ENCODE measurements around the gene MYCBPAP. TPM values are rescaled to one million over a fixed set of nuclear protein-coding genes. Genes with fewer than 3 reads are reported as not detected.
A peak's percentile ranks its signal among the peaks of the same experiment; 100 is the strongest.
"Not testable (repeated sequence)": the region's sequence is repeated elsewhere in the genome, so short reads cannot be mapped to it uniquely, and the experiment has no call there.

MYCBPAP gene
- total RNA-seq, 2 donors from 2014 or later = 8.9 to 24.3 TPM

DNA sequence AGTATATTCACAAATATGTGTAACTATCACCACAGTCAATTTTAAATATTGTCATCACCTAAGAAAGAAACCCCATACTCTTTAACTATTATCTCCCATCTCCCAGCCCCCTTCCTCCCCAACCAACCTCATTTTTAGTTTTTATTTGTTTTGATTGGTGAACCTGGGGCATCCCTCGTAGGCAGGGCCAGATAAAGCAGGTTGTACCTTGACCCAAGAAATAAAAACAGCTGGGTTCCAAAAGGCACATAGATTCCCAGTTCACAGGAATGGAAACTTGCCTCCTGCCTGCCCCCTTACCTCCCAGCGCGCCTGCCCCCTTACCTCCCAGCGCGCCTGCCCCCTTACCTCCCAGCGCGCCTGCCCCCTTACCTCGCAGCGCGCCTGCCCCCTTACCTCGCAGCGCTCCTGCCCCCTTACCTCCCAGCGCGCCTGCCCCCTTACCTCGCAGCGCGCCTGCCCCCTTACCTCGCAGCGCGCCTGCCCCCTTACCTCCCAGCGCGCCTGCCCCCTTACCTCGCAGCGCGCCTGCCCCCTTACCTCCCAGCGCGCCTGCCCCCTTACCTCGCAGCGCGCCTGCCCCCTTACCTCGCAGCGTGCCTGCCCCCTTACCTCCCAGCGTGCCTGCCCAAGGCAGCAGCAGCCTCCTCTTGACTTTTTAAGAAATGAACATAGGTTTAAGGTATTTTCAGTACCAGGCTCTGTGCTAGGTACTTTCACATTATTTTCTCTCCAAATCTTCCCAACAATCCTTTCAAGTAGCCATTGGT, 32.3 kb upstream of the MYCBPAP start:
- not testable (repeated sequence) for H3K36me3 Mint-ChIP-seq (ENCODE audit: insufficient read depth in 2 of 2); DNase-seq; H3K4me3 Mint-ChIP-seq; ATAC-seq (replicated peaks in 1 of 2); H3K27ac Mint-ChIP-seq; H3K9me3 Mint-ChIP-seq; H3K27me3 Mint-ChIP-seq (ENCODE audit: low read depth)
- H3K4me1 Mint-ChIP-seq (ENCODE audit: low read depth) = peaks cover 23% of the 10 kb centered on the region

DNA sequence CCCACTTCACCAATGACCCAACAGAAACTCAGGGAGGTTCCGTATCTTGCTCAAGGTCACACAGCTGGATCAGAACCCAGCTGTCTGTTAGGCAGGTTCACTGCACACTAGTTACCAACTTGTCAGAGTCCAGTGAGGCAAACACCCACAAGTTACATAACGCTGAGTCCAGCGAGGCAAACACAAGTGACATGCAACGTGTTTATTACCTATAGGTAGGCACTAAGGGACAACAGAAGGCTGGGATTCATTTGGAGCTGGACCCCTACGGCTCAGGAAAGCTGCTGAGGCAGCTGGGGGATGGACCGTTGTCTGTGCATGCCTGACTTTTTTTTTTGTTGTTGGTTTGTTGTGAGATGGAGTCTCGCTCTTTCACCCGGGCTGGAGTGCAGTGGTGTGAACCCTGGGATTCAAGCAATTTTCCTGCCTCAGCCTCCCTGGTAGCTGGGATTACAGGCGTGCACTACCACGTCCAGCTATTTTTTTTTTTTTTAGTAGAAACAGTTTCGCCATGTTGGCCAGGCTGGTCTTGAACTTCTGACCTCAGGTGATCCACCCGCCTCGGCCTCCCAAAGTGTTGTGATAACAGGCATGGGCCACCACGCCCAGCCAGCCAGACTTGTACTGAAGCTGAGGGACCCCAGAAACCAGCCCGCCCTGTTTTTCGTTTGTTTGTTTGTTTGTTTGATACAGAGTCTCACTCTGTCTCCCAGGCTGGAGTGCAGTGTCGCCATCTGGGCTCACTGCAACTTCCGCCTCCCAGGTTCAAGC, 31.5 kb upstream of the MYCBPAP start:
- no peaks in the 10 kb centered on the region for H3K27me3 Mint-ChIP-seq (ENCODE audit: low read depth)
- peaks cover 23% of the 10 kb centered on the region for H3K4me1 Mint-ChIP-seq (ENCODE audit: low read depth)
- ATAC-seq (replicated peaks in 1 of 2) (no peak), DNase-seq (no peak)
- no peak overlapping the region for H3K27ac Mint-ChIP-seq
- no peaks in the 10 kb centered on the region for H3K36me3 Mint-ChIP-seq (ENCODE audit: insufficient read depth in 2 of 2)
- no peaks in the 10 kb centered on the region for H3K9me3 Mint-ChIP-seq
- H3K4me3 Mint-ChIP-seq = no peak overlapping the region

DNA sequence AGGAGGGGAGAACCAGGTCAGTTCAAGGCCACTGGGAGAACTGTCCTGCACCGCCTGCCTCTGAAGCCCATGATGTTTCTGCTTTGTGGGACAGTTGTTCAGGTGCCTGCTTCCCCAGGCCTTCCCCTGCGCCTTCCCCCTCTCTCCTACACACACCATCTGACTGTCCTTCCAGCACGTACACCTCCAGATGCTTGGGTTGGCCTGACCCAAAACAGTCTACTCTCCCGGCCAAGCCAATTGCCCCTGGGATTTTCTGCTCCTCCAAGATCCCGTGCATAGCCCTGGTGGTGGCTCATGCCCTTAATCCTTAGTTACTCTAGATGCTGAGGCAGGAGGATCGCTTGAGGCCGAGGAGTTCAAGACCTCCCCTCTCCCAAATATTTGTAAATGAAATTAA, 30.3 kb upstream of the MYCBPAP start:
- no peaks in the 10 kb centered on the region for H3K9me3 Mint-ChIP-seq
- DNase-seq (no peak), ATAC-seq (replicated peaks in 1 of 2) (no peak)
- H3K27me3 Mint-ChIP-seq (ENCODE audit: low read depth) = no peaks in the 10 kb centered on the region
- peak overlapping the region; percentile 68 to 95 for H3K4me3 Mint-ChIP-seq
- H3K36me3 Mint-ChIP-seq (ENCODE audit: insufficient read depth in 2 of 2) = peaks cover 3 to 4% of the 10 kb centered on the region in 2 donors
- peak overlapping the region; percentile 76 for H3K27ac Mint-ChIP-seq
- H3K4me1 Mint-ChIP-seq (ENCODE audit: low read depth) = peaks cover 30% of the 10 kb centered on the region

DNA sequence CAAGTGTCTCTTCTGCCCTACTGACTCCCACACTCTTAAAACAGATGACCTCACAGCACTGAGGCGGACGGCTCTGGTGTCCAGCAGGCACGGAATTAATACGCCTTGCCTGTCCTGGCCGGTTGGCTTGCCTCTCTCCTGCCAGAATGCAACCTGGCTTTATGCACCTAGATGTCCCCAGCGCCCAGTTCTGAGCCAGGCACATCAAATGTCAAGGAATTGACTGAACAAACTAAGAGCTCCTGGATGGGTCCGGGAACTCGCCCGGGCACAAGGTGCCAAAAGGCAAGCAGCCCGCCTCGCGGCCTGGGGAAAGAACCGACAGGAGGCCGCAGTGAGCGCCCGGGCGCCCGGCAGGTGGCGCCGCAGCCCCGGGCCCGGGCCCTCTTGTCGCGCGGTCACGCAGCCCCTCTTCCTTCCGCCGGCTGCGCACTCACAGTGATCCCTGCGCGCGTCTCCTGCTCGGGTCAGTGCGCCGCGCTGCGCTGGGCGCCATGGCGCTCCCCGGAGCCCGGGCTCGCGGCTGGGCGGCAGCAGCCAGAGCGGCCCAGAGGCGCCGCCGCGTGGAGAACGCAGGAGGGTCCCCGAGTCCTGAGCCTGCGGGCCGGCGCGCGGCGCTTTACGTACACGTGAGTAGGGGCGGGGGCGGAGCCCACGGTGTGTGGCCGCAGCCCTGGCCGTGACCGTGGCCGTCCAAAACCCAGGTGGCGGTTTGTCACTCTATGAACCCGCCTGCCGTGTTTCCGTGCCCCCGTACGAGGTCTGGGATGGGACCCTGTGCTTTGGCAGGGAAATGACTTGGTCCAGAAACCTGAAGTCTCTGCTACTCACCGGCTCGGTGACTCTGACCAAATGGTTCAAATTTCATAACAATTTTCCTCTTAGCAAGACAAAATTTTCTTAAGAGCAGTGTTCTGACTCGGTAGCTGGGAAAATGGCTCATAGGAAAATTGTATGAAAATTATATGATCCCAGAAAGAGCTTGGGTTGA, 29.6 kb upstream of the MYCBPAP start, which contains the start of gene RSAD1:
Gene RSAD1, plus strand, starts transcription at position 470 of the 991 bp plus-strand sequence. Its CDS starts 25 bp downstream, at position 495.
- peak; percentile 86 to 91 for DNase-seq
- ATAC-seq (replicated peaks in 1 of 2) = peak; percentile 94 to 96
- Mint-ChIP-seq H3K27me3 (ENCODE audit: low read depth) (no peaks in the 10 kb centered on the region), H3K4me1 (ENCODE audit: low read depth) (peaks cover 30% of the 10 kb centered on the region), H3K9me3 (no peaks in the 10 kb centered on the region), H3K36me3 (ENCODE audit: insufficient read depth in 2 of 2) (peaks cover 3 to 4% of the 10 kb centered on the region in 2 donors), H3K27ac (peak within 1 kb of the TSS; percentile 76), H3K4me3 (peak within 1 kb of the TSS; percentile 68 to 95)

DNA sequence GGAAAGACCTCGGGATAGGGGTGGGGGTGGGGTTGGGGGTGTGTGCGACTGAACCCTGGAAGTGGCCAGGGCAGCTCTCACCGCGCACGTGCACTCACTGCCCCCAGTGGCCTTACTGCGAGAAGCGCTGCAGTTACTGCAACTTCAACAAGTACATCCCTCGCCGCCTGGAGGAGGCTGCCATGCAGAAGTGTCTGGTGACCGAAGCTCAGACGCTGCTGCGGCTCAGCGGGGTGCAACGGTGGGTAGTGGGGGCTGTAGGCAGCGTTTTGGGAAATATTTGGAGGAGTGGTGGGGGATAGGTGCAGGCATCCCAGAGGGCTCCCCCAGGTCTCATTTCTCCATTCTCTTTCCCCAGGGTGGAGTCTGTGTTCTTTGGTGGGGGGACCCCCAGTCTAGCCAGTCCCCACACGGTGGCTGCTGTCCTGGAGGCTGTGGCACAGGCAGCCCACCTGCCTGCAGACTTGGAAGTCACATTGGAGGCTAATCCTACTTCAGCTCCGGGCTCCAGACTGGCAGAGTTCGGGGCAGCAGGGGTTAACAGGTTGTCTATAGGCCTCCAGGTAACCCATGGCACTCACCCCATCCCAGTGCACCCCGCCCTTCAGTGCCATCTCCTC, 28.6 kb upstream of the MYCBPAP start:
- Mint-ChIP-seq H3K9me3 (no peaks in the 10 kb centered on the region), H3K36me3 (ENCODE audit: insufficient read depth in 2 of 2) (peaks cover 3 to 7% of the 10 kb centered on the region in 2 donors), H3K27me3 (ENCODE audit: low read depth) (no peaks in the 10 kb centered on the region), H3K27ac (no peak overlapping the region), H3K4me3 (peak overlapping the region; percentile 68 to 95), H3K4me1 (ENCODE audit: low read depth) (peaks cover 30% of the 10 kb centered on the region)
- ATAC-seq (replicated peaks in 1 of 2) = peak; percentile 41 to 45
- peak; percentile 69 to 80 for DNase-seq

DNA sequence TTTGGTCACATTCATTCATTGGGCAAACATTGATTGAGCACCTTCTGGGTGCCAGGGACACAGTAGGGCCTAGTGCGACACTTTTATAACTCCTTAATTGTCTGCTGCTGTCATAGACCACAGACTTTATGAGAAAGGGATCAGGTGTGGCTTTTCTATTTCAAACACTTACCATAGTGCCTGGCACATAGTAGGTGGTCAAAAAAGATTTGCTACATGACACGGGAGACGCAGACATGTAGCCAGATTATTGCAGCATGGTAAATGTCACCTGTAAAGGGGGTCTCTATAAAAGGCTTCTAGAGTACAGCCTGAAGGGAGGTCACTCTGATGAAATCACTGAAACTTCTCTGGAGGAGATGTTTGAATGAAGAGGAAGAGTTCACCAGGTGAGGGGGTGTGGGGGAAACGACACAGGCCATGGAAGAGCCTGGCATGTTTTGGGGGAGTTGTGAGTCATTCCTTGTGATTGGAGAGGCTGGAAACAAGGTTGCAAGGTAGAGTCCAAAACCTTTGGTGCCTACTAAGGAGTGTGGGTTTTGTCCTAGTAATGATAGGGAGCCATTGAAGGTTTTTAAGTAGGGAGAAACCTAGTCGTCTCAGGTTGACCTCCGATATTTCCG, 28.0 kb upstream of the MYCBPAP start:
- no peaks in the 10 kb centered on the region for H3K27me3 Mint-ChIP-seq (ENCODE audit: low read depth)
- no peak overlapping the region for H3K27ac Mint-ChIP-seq
- no peak for ATAC-seq (replicated peaks in 1 of 2)
- no peak for DNase-seq
- no peaks in the 10 kb centered on the region for H3K9me3 Mint-ChIP-seq
- peak overlapping the region; percentile 68 to 95 for H3K4me3 Mint-ChIP-seq
- peaks cover 30% of the 10 kb centered on the region for H3K4me1 Mint-ChIP-seq (ENCODE audit: low read depth)
- H3K36me3 Mint-ChIP-seq (ENCODE audit: insufficient read depth in 2 of 2) = peaks cover 5 to 9% of the 10 kb centered on the region in 2 donors

DNA sequence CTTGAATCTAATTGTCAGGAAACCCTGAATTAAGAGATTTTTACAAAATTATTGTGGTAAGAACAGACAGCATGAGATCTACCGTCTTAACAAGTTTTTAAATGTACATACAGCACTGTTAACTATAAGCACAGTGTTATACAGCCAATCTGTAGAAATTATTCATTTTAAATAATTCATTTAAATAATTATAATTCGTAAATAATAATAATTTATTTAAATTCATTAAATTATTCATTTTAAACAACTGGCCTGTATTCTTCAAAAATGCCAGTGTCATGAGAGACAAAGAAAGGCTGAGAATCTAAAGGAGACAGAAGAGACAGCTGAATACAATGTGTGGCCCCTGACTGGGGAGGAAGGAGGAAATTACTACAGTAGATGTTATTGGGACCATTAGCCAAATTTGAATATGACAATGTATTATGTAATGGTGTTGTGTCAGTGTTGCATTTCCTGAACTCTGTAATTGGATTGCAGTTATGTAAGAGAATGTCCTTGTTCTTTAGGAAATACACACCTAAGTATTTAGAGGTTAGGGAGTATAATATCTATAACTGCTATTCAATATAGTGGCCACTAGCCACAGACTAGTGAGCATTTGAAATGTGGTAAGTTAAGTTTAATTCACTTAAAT, 27.3 kb upstream of the MYCBPAP start:
- peaks cover 30% of the 10 kb centered on the region for H3K4me1 Mint-ChIP-seq (ENCODE audit: low read depth)
- DNase-seq (no peak), ATAC-seq (replicated peaks in 1 of 2) (no peak)
- peaks cover 5 to 9% of the 10 kb centered on the region in 2 donors for H3K36me3 Mint-ChIP-seq (ENCODE audit: insufficient read depth in 2 of 2)
- H3K27me3 Mint-ChIP-seq (ENCODE audit: low read depth) = no peaks in the 10 kb centered on the region
- no peak overlapping the region for H3K27ac Mint-ChIP-seq
- H3K9me3 Mint-ChIP-seq = no peaks in the 10 kb centered on the region
- H3K4me3 Mint-ChIP-seq = no peak overlapping the region

DNA sequence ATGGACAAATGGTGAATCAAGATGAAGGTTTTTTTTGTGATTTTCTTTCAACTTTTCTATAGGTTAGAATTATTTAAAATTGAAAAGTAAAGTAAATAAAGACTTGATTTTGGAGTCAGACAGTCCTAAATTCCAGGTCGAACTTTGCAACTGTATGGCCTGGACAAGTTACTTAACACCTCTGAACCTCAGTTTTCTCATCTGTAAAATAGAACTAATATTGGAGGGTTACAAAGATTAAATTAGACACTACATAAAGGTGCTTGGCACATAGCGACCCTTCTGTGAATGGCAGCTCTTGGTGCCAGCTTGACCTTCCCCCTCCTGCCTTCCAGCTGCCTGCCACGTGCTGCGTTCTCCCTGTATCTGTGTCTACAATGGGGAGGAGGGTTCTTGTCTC, 26.6 kb upstream of the MYCBPAP start:
- Mint-ChIP-seq H3K36me3 (ENCODE audit: insufficient read depth in 2 of 2) (peaks cover 5 to 9% of the 10 kb centered on the region in 2 donors), H3K9me3 (no peaks in the 10 kb centered on the region), H3K27me3 (ENCODE audit: low read depth) (no peaks in the 10 kb centered on the region), H3K4me1 (ENCODE audit: low read depth) (peaks cover 30% of the 10 kb centered on the region), H3K27ac (no peak overlapping the region), H3K4me3 (no peak overlapping the region)
- no peak for ATAC-seq (replicated peaks in 1 of 2)
- DNase-seq = no peak

DNA sequence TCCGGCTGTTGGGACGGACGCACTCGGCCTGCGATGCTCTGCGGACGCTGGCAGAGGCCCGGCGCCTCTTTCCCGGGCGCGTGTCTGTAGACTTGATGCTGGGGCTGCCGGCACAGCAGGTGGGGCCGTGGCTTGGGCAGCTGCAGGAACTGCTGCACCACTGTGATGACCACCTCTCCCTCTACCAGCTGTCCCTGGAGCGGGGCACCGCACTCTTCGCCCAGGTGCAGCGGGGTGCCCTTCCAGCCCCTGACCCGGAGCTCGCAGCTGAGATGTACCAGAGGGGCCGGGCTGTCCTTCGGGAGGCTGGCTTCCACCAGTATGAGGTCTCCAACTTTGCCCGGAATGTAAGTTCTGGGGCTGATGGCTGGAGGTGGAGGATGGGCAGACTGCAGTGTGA, 26.1 kb upstream of the MYCBPAP start:
- peaks cover 5 to 9% of the 10 kb centered on the region in 2 donors for H3K36me3 Mint-ChIP-seq (ENCODE audit: insufficient read depth in 2 of 2)
- DNase-seq = no peak
- no peak for ATAC-seq (replicated peaks in 1 of 2)
- H3K27ac Mint-ChIP-seq = no peak overlapping the region
- H3K4me1 Mint-ChIP-seq (ENCODE audit: low read depth) = peaks cover 32% of the 10 kb centered on the region
- H3K4me3 Mint-ChIP-seq = no peak overlapping the region
- H3K9me3 Mint-ChIP-seq = no peaks in the 10 kb centered on the region
- no peaks in the 10 kb centered on the region for H3K27me3 Mint-ChIP-seq (ENCODE audit: low read depth)

DNA sequence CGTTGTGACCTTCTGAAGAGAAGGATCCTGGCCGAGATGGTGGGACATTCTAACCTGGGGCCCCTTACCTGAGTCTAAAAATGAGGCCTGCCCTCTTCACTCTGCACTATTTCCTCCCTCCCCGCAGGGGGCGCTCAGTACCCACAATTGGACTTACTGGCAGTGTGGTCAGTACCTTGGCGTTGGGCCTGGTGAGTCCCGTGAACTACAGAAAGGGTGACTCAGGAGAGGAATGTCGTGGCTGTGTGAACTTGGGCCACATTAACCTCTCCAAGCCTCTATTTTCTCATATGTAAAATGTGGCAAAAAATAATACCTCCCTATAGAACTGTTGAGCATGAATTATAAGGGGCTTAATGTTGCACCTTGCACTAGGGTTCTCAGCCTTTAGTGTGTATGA, 25.7 kb upstream of the MYCBPAP start:
- Mint-ChIP-seq H3K4me1 (ENCODE audit: low read depth) (peaks cover 36% of the 10 kb centered on the region), H3K27ac (peak overlapping the region; percentile 92), H3K36me3 (ENCODE audit: insufficient read depth in 2 of 2) (peaks cover 5 to 9% of the 10 kb centered on the region in 2 donors), H3K9me3 (no peaks in the 10 kb centered on the region), H3K4me3 (no peak overlapping the region), H3K27me3 (ENCODE audit: low read depth) (no peaks in the 10 kb centered on the region)
- peak; percentile 81 to 90 for DNase-seq
- ATAC-seq (replicated peaks in 1 of 2) = peak; percentile 36 to 47

DNA sequence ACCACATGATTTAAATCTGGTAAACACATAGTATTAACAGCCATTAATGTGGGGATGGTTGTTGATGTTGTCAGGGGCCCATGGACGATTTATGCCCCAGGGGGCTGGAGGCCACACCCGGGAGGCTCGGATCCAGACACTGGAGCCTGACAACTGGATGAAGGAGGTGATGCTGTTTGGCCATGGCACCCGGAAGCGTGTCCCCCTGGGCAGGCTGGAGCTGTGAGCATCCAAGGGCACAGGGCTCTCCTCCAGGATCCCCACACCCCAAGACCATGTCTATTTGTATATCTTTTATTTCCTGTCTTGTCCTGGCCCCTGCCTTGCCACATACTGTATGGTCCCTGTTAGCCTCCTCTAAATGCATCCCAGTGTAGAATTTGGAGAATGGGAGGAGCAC, 25.0 kb upstream of the MYCBPAP start:
- Mint-ChIP-seq H3K4me1 (ENCODE audit: low read depth) (peaks cover 36% of the 10 kb centered on the region), H3K9me3 (no peaks in the 10 kb centered on the region), H3K4me3 (no peak overlapping the region), H3K36me3 (ENCODE audit: insufficient read depth in 2 of 2) (peaks cover 5 to 9% of the 10 kb centered on the region in 2 donors), H3K27me3 (ENCODE audit: low read depth) (no peaks in the 10 kb centered on the region), H3K27ac (no peak overlapping the region)
- DNase-seq (no peak), ATAC-seq (replicated peaks in 1 of 2) (no peak)

Measured in activated T-cell treated with anti-CD3 and anti-CD28 coated beads, Interleukin-2, amount 50 U/mL, for 72 hours (primary cell).